ENCODE data around the gene CCDC182. TPM values are rescaled to one million over a fixed set of nuclear protein-coding genes. Genes with fewer than 3 reads are reported as not detected.

CCDC182 gene
- total and polyA plus RNA-seq, 4 experiments from 2014 or later = not detected

DNA sequence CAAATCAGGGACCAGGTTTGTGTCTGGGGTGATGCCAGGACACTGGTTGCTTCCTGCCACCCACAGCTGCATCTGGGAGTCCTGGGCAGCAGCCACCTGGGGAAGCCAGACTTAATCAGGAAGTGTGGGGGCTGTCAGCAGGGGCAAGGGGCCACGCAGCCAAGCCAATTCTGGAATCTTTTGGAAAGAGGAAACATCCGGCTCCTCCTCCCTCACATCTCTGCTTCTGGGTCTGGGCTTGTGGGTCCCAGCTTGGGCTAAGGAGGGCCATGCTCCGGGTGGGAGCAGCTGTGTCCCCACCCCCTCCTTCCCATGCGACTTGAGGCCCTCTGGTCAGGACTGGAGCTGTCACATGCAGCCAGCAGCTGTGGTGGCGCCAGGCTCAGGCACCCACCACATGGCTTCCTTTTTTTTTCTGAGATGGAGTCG is 37.0 kb upstream of the CCDC182 start:
- no peaks in the 10 kb centered on the region for H3K36me3 ChIP-seq (ENCODE audit: insufficient read depth, low read length)
- Mint-ChIP-seq H3K27me3 (peaks cover 14 to 18% of the 10 kb centered on the region in 2 donors), H3K4me3 (peak overlapping the region in 1 of 8 donors; percentile 13), H3K36me3 (no peaks in the 10 kb centered on the region), H3K27ac (no peak overlapping the region), H3K4me1 (peaks cover 0 to 2% (median 0%) of the 10 kb centered on the region in 4 donors), H3K9me3 (no peaks in the 10 kb centered on the region)
- ChIA-PET CTCF (ENCODE audit: partially characterized antibody) (interaction anchor here (1.0 to 2.4 kb wide), 3 partner anchors 22 to 653 kb away, joined by 3 to 10 read pairs (median 3); no protein-coding TSS in a partner anchor), POLR2A (ENCODE audit: partially characterized antibody) (no interaction called here)
- no peak for DNase-seq
- intact Hi-C loops (cut with micrococcal nuclease) = no loop called here
- peaks cover 8% of the 10 kb centered on the region for H3K27me3 ChIP-seq (ENCODE audit: insufficient read depth, low read length)
- no peak overlapping the region for H3K27ac ChIP-seq (ENCODE audit: low read depth, low read length)
- H3K4me1 ChIP-seq (ENCODE audit: insufficient read depth, low read length) = peaks cover 11% of the 10 kb centered on the region
- H3K4me3 ChIP-seq (ENCODE audit: low read length in 2 of 2) = no peak overlapping the region
- no peaks in the 10 kb centered on the region for H3K9me3 ChIP-seq (ENCODE audit: control insufficient read depth in 1 of 2, low read length in 2 of 2)

DNA sequence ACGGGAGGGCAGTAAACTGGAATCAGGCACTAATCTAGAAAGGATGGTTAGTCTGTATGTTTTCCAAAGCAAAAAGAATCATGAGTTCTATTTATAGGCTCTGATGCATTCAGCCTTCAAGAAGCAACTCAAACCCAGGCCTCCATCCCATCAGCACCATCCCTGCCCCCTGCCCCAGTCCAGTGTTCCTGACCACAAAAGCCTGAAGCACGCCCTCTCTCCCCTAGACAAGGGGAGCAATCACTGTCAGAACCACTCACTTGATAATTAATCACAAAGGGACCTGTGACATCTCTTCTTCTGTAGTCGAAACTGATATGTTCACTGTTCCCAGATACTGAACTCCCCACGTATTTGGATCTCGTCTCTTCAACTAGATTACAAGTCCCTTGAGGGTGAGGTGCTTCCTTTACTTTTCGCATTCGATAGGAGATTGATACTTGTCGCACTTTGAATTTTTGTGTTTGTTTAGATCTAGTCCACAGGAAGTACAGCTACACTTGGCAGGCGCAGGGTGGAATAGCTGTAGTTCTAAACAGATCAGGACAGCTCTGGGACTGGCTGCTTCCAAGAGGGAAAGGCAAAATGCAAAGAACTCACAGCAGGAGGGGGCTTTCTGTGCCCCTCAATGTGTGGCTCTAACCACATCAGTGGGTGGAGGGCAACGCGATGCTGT is 36.4 kb upstream of the CCDC182 start:
- no peaks in the 10 kb centered on the region for H3K36me3 ChIP-seq (ENCODE audit: insufficient read depth, low read length)
- Mint-ChIP-seq H3K36me3 (no peaks in the 10 kb centered on the region), H3K27me3 (peaks cover 9 to 16% of the 10 kb centered on the region in 2 donors), H3K9me3 (no peaks in the 10 kb centered on the region), H3K4me1 (peaks cover 0 to 2% (median 0%) of the 10 kb centered on the region in 4 donors), H3K27ac (no peak overlapping the region), H3K4me3 (peak overlapping the region in 1 of 8 donors; percentile 13)
- H3K4me1 ChIP-seq (ENCODE audit: insufficient read depth, low read length) = peaks cover 11% of the 10 kb centered on the region
- peaks cover 8% of the 10 kb centered on the region for H3K27me3 ChIP-seq (ENCODE audit: insufficient read depth, low read length)
- H3K4me3 ChIP-seq (ENCODE audit: low read length in 2 of 2) = no peak overlapping the region
- intact Hi-C loops (cut with micrococcal nuclease) = no loop called here
- H3K27ac ChIP-seq (ENCODE audit: low read depth, low read length) = no peak overlapping the region
- ChIA-PET CTCF (ENCODE audit: partially characterized antibody) (interaction anchor here (1.0 to 1.4 kb wide), 3 partner anchors 9 to 538 kb away, joined by 3 read pairs; no protein-coding TSS in a partner anchor), POLR2A (ENCODE audit: partially characterized antibody) (no interaction called here)
- DNase-seq = no peak
- no peaks in the 10 kb centered on the region for H3K9me3 ChIP-seq (ENCODE audit: control insufficient read depth in 1 of 2, low read length in 2 of 2)

DNA sequence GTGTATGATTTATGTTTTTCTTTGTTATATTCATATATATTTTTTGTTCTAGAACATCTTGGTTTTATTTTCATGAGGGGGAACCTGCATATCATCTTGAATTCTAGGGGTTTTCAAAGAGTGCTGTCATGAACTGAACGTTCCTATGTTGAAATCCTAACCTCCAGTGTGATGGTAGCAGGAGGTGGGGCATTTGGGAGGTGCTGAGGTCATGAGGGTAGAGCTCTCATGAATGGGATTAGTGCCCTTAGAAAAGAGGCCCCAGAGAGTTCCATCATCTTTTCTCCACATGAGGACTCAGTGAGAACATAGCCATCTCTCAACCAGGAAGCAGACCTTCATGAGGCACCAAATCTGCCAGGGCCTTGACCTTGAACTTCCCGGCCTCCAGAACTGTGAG is 34.6 kb upstream of the CCDC182 start:
- Histone ChIP-seq H3K4me1 (ENCODE audit: insufficient read depth, low read length) (peaks cover 11% of the 10 kb centered on the region), H3K27ac (ENCODE audit: low read depth, low read length) (no peak overlapping the region), H3K27me3 (ENCODE audit: insufficient read depth, low read length) (peaks cover 8% of the 10 kb centered on the region), H3K36me3 (ENCODE audit: insufficient read depth, low read length) (no peaks in the 10 kb centered on the region), H3K9me3 (ENCODE audit: control insufficient read depth in 1 of 2, low read length in 2 of 2) (no peaks in the 10 kb centered on the region), H3K4me3 (ENCODE audit: low read length in 2 of 2) (no peak overlapping the region)
- ChIA-PET CTCF (ENCODE audit: partially characterized antibody) (no interaction called here), POLR2A (ENCODE audit: partially characterized antibody) (no interaction called here)
- Mint-ChIP-seq H3K36me3 (no peaks in the 10 kb centered on the region), H3K9me3 (no peaks in the 10 kb centered on the region), H3K4me3 (no peak overlapping the region), H3K27ac (no peak overlapping the region), H3K27me3 (peaks cover 19 to 20% of the 10 kb centered on the region in 2 donors), H3K4me1 (peaks cover 0 to 2% (median 0%) of the 10 kb centered on the region in 4 donors)
- DNase-seq = no peak
- intact Hi-C loops (cut with micrococcal nuclease) = no loop called here

GRCh38 chr17:57778306-57778705 is 33.2 kb upstream of the CCDC182 start:
- Histone ChIP-seq H3K36me3 (ENCODE audit: insufficient read depth, low read length) (no peaks in the 10 kb centered on the region), H3K27me3 (ENCODE audit: insufficient read depth, low read length) (peaks cover 7% of the 10 kb centered on the region), H3K27ac (ENCODE audit: low read depth, low read length) (no peak overlapping the region), H3K9me3 (ENCODE audit: control insufficient read depth in 1 of 2, low read length in 2 of 2) (no peaks in the 10 kb centered on the region), H3K4me3 (ENCODE audit: low read length in 2 of 2) (no peak overlapping the region), H3K4me1 (ENCODE audit: insufficient read depth, low read length) (peaks cover 7% of the 10 kb centered on the region)
- no peaks in the 10 kb centered on the region for H3K36me3 Mint-ChIP-seq
- CTCF ChIA-PET (ENCODE audit: partially characterized antibody) = no interaction called here
- intact Hi-C loops (cut with micrococcal nuclease) = no loop called here
- no peak overlapping the region for H3K27ac Mint-ChIP-seq
- POLR2A ChIA-PET (ENCODE audit: partially characterized antibody) = no interaction called here
- no peak for DNase-seq
- no peak overlapping the region for H3K4me3 Mint-ChIP-seq
- H3K9me3 Mint-ChIP-seq = no peaks in the 10 kb centered on the region
- H3K4me1 Mint-ChIP-seq = peaks cover 0 to 2% (median 0%) of the 10 kb centered on the region in 4 donors
- H3K27me3 Mint-ChIP-seq = peaks cover 26 to 28% of the 10 kb centered on the region in 2 donors

DNA sequence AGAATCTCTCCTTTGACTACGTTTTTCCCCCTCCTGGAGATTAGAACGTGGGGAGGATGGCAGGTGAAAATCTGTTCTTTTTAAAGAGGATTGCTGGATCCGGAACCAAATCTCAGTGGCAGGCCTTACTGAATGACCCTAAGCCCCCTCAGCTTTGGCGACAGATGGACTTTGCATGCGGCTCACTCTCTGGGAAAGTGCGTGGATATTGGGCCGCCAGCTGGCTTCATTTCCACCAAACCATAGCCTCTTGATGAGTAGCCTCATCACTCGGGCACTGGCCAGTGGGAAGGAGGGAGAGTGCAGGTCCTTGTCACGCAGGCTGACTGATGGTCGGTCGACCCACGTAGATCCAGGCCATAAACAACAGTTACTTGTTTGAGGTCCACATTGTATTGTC is 31.3 kb upstream of the CCDC182 start:
- no peaks in the 10 kb centered on the region for H3K4me1 ChIP-seq (ENCODE audit: insufficient read depth, low read length)
- H3K9me3 ChIP-seq (ENCODE audit: control insufficient read depth in 1 of 2, low read length in 2 of 2) = no peaks in the 10 kb centered on the region
- Mint-ChIP-seq H3K27ac (no peak overlapping the region), H3K4me3 (no peak overlapping the region), H3K36me3 (no peaks in the 10 kb centered on the region), H3K27me3 (peaks cover 32 to 36% of the 10 kb centered on the region in 2 donors), H3K9me3 (no peaks in the 10 kb centered on the region), H3K4me1 (no peaks in the 10 kb centered on the region)
- H3K36me3 ChIP-seq (ENCODE audit: insufficient read depth, low read length) = no peaks in the 10 kb centered on the region
- DNase-seq = no peak
- no peak overlapping the region for H3K4me3 ChIP-seq (ENCODE audit: low read length in 2 of 2)
- CTCF ChIA-PET (ENCODE audit: partially characterized antibody) = no interaction called here
- intact Hi-C loops (cut with micrococcal nuclease) = no loop called here
- POLR2A ChIA-PET (ENCODE audit: partially characterized antibody) = no interaction called here
- peaks cover 7% of the 10 kb centered on the region for H3K27me3 ChIP-seq (ENCODE audit: insufficient read depth, low read length)
- H3K27ac ChIP-seq (ENCODE audit: low read depth, low read length) = no peak overlapping the region

GRCh38 chr17:57774872-57775271 is 29.8 kb upstream of the CCDC182 start:
- H3K4me1 Mint-ChIP-seq = no peaks in the 10 kb centered on the region
- H3K4me1 ChIP-seq (ENCODE audit: insufficient read depth, low read length) = no peaks in the 10 kb centered on the region
- H3K4me3 Mint-ChIP-seq = no peak overlapping the region
- H3K27me3 ChIP-seq (ENCODE audit: insufficient read depth, low read length) = peaks cover 7% of the 10 kb centered on the region
- no peak overlapping the region for H3K4me3 ChIP-seq (ENCODE audit: low read length in 2 of 2)
- H3K9me3 ChIP-seq (ENCODE audit: control insufficient read depth in 1 of 2, low read length in 2 of 2) = no peaks in the 10 kb centered on the region
- H3K9me3 Mint-ChIP-seq = no peaks in the 10 kb centered on the region
- H3K27me3 Mint-ChIP-seq = peaks cover 32 to 41% of the 10 kb centered on the region in 2 donors
- ChIA-PET POLR2A (ENCODE audit: partially characterized antibody) (no interaction called here), CTCF (ENCODE audit: partially characterized antibody) (interaction anchor here (2.2 kb wide), 1 partner anchor 9 kb away, joined by 6 read pairs; no protein-coding TSS in a partner anchor)
- no peak overlapping the region for H3K27ac ChIP-seq (ENCODE audit: low read depth, low read length)
- H3K36me3 ChIP-seq (ENCODE audit: insufficient read depth, low read length) = no peaks in the 10 kb centered on the region
- intact Hi-C loops (cut with micrococcal nuclease) = no loop called here
- H3K27ac Mint-ChIP-seq = no peak overlapping the region
- no peaks in the 10 kb centered on the region for H3K36me3 Mint-ChIP-seq
- DNase-seq = no peak

DNA sequence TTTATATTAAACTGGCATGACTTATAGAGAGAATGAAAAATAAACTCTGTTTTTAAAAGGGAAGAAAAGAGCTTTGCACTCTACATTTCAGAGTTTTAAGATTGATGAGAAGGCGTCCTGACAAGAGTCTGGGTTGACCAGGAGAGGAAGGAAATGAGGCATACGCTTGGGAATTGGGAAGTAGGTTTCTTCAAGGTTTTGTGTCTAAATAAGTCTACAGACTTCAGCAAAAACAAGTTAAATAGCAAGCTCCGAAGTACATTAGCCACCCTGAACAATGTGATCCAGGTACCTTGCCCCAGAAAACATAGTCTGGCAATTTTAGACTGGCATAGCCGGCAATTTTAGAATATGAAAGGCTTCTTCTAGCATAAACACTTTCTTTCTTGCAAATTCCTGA is 28.5 kb upstream of the CCDC182 start:
- intact Hi-C loops (cut with micrococcal nuclease) = no loop called here
- Mint-ChIP-seq H3K27ac (no peak overlapping the region), H3K9me3 (no peaks in the 10 kb centered on the region), H3K4me1 (no peaks in the 10 kb centered on the region), H3K36me3 (no peaks in the 10 kb centered on the region), H3K27me3 (peaks cover 32 to 45% of the 10 kb centered on the region in 2 donors), H3K4me3 (no peak overlapping the region)
- Histone ChIP-seq H3K9me3 (ENCODE audit: control insufficient read depth in 1 of 2, low read length in 2 of 2) (no peaks in the 10 kb centered on the region), H3K27me3 (ENCODE audit: insufficient read depth, low read length) (peaks cover 7% of the 10 kb centered on the region), H3K4me3 (ENCODE audit: low read length in 2 of 2) (no peak overlapping the region), H3K4me1 (ENCODE audit: insufficient read depth, low read length) (no peaks in the 10 kb centered on the region), H3K36me3 (ENCODE audit: insufficient read depth, low read length) (no peaks in the 10 kb centered on the region), H3K27ac (ENCODE audit: low read depth, low read length) (no peak overlapping the region)
- ChIA-PET CTCF (ENCODE audit: partially characterized antibody) (interaction anchor here (2.2 kb wide), 1 partner anchor 10 kb away, joined by 6 read pairs; no protein-coding TSS in a partner anchor), POLR2A (ENCODE audit: partially characterized antibody) (no interaction called here)
- no peak for DNase-seq
